GM08714 (cell line): ENCODE results near the gene IGFALS.
"Not testable (repeated sequence)": the region's sequence is repeated elsewhere in the genome, so short reads cannot be mapped to it uniquely, and the experiment has no call there.

Experiments
- H3K4me3 ChIP-seq: fragments of 200-500 bp; sonication (Bioruptor generic); 2 replicates; pipeline ENCODE4 v1.5.1; 2014; ENCODE audit warnings: mild to moderate bottlenecking, low read length, inconsistent platforms
- ZNF274 ChIP-seq: IDR thresholded peaks from 2 replicates; pipeline ENCODE4 v1.6.1; 2012; ENCODE audit warnings: mild to moderate bottlenecking, low read depth, low read length

The IGFALS gene

GRCh38 chr16:1809281-1809801, 15.8 kb upstream of the IGFALS start:
- no peak for TF ChIP-seq ZNF274
- H3K4me3 ChIP-seq, result no peak overlapping the region

DNA sequence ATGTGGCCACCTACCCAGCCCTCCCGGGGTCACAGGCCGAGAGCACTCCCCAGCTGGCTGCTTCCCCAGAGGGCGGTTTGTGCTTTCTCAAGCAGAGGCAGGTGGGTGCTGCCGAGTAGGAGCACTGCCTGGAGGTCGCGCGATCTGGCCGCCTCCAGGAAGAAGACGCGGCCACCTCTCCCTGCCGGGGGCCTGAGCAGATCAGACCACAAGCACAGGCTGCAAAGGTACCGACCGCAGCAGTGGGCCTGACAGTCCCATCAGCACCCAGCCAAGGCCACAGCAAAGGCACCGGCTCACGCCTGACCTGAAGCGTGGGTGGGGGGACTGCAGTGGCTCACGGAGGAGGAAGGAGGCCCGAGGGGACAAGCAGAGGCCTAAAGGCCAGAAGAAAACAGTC, 15.2 kb upstream of the IGFALS start:
- no peak overlapping the region for H3K4me3 ChIP-seq
- TF ChIP-seq ZNF274, result no peak

DNA sequence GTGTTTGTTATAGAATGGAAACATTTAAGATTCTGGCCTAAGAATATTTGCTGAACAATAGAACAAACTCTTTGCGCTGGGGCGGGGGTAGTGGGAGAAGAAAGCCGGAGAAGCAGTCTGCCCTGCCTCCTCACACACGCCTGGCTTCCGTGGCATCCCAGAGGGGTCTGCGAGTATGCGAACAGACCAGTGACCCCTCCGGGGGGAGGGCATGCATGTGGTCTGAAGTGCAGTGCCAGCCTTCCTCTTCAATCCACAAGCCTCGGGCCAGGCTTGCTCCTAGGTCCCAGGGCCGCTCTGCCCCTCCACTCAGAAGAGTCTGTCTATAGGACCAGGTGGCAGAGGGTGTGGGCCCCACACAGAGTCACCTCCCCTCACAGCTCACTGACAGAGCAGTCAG, 14.1 kb upstream of the IGFALS start:
- no peak for TF ChIP-seq ZNF274

DNA sequence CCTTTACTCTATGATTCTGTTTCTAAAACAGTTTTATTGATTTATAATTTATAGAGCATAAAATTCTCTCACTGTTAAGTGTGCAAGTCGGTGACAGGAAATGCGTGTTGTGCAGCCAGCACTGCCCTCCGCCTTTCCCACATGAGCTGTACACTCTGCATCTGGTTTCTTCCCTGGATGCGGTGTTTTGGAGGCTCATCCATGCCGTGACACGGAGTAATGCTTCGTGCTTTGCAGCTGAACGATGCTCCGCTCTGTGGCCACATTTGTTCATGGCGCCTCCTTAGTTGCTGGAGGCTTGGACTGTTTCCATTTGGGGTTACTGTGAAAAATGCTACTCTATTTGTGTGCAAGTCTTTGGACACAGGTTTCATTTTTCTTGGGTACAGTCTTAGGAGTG, 7.2 kb upstream of the IGFALS start:
- TF ChIP-seq ZNF274, result no peak
- no peak overlapping the region for H3K4me3 ChIP-seq

More for the DNA sequence above, 14.1 kb upstream of the IGFALS start:
- H3K4me3 ChIP-seq, result no peak overlapping the region

- not testable (repeated sequence) for H3K4me3 ChIP-seq
Observed at GRCh38 chr16:1799263-1799662, 5.8 kb upstream of the IGFALS start.

- TF ChIP-seq ZNF274, result no peak
- H3K4me3 ChIP-seq, result no peak overlapping the region
Observed at GRCh38 chr16:1794908-1795666, 1.6 kb upstream of the IGFALS start.

- no peak overlapping the region for H3K4me3 ChIP-seq
- no peak for TF ChIP-seq ZNF274
Observed at GRCh38 chr16:1794221-1794871, 841 bp upstream of the IGFALS start.

DNA sequence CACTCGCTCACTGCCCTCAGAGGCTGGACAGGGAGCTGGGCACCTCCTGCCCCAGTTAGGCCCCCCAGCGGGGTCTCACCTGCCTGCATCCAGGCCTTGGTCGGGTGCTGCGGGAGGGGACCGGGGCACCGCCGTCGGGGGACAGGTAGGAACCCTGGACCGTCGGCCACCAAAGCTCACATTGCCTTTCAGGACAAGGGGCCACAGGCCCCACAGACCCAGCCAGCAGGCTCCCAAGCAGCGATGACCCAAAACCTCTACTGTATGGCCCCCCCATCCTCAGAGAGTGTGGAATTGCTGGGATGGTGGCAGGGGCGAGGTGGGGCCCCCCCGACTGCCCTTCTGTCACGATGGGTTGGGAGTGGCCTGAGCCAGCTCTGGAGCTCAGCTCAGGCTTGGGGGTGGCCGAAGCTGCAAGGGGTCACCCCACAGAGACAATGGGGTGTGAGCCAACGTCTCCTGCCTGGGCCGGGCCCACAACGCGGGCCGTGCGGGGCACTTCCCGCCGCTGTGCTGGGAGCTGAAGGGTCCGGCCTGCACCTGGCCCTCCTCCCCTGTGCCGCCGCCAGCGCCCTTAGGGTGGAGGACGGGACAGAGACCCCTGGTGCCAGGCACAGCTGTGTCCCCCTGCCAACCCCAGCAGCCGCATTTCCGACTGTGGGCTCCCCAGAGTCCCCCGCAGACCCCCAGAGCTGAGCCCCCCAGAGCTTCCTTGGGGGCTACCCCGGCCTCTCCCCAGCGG, 498 bp downstream of the IGFALS start:
- no peak for TF ChIP-seq ZNF274
- no peak overlapping the region for H3K4me3 ChIP-seq

GRCh38 chr16:1791943-1792812, 1.3 kb downstream of the IGFALS start:
- TF ChIP-seq ZNF274, result no peak
- no peak overlapping the region for H3K4me3 ChIP-seq

DNA sequence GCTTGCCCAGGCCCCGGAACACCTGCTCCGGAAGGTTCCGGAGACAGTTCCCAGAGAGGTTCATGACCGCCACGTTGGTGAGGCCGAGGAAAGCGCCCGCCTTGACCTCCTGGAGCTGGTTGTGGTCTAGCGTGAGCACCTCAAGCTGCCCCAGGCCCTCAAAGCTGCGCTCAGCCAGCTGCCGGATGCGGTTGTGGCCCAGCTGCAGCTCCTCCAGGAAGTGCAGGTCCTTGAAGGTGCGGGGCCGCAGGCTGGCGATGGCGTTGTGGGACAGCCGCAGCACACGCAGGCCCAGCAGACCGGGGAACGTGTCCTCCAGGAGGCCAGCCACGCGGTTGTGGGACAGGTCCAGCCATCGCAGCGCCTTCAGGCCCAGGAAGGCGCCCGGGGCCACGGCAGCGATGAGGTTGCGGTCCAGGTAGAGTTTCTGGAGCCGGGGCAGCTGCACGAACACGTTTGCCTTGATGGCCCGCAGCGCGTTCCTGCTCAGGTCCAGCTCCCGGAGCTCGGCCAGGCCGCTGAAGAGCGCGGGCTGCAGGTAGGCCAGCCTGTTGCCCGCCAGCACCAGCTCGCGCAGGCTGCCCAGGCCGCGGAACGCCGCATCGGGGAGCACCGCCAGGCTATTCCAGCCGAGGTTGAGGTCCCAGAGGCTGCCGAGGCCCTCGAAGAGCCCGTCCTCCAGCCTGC, 2.1 kb downstream of the IGFALS start:
- TF ChIP-seq ZNF274, result no peak
- no peak overlapping the region for H3K4me3 ChIP-seq

GRCh38 chr16:1790611-1791255, 2.8 kb downstream of the IGFALS start:
- H3K4me3 ChIP-seq, result no peak overlapping the region
- TF ChIP-seq ZNF274, result no peak

DNA sequence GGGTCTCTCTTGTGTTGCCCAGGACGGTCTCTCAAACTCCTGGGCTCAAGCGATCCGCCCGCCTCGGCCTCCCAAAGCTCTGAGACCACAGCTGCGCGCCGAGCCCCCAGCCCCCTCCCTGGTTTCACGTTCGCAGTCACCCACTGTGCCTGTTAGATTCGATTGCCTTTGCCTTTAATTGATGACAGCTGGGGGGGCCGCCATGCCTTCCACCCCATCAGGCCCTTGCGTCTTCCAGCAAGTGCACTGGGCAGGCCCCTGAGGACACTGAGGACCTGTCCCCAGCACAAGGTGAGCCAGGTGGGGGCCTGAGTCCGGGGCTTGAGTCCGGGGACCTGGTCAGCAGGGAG, 3.3 kb downstream of the IGFALS start:
- H3K4me3 ChIP-seq, result no peak overlapping the region
- no peak for TF ChIP-seq ZNF274

DNA sequence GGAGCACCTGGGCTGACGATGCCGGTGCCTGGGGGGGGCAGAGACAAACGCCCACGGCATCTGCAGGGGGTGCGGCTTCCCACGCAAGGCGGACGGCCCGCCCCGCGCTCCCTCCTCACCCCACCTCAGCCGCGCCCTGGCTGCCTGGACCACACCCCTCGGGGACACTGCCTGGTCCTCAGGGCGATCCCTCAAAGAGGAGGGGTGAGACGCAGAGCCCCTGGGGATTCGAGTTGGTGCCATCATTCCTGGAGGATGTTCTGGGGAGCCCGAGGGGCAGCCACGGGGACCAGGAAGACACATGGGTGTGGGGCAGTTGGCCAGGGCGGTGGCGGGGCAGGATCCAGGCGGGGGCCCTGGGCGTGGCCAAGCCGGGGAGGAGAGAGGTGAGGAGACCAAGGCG, 3.9 kb downstream of the IGFALS start:
- H3K4me3 ChIP-seq, result no peak overlapping the region
- TF ChIP-seq ZNF274, result no peak
